A549 (cell line): ENCODE measurements around the gene PGM2L1. TPM values are rescaled to one million over a fixed set of nuclear protein-coding genes. Genes with fewer than 3 reads are reported as not detected.

Experiments
- ATAC-seq, 2 experiments: fragments of 200-7000 bp in 1 of 2; fragments of >200 bp in 1 of 2; cut with Nextera tagmentation in 1 of 2; cut with Tn5 transposase in 1 of 2; 3 replicates each; pipeline versions ENCODE4 v1.8.0 to v1.9.1; 2018 to 2020; ENCODE audit warnings: mild to moderate bottlenecking in 1 of 2, moderate library complexity in 1 of 2
- CTCF ChIA-PET: fragments of 300-600 bp; sonication (Branson Sonifier 250); formaldehyde crosslinking; extraction: SDS; loops from one replicate; lab custom pipeline; 2021; ENCODE audit warnings: antibody characterized with exemption, inconsistent platforms; lab: Yijun Ruan, JAX
- POLR2A ChIA-PET: fragments of 350-600 bp; formaldehyde crosslinking; extraction: SDS; loops from one replicate; lab custom pipeline; 2021; ENCODE audit warnings: antibody characterized with exemption, inconsistent platforms; lab: Yijun Ruan, JAX
- DNase-seq, 2 experiments: peaks; one replicate each; pipeline versions ENCODE4 v3.0.0 to v3.0.0-alpha.2; 2011 to 2016; ENCODE audit warnings: low read depth in 1 of 2, low spot score in 1 of 2
- FAIRE-seq: peaks from 2 replicates; lab custom pipeline; 2011; peaks lifted over from hg19 to GRCh38; lab: Jason Lieb, UNC
- H3K27ac ChIP-seq, 2 experiments: fragments of >200 bp; sonication (Bioruptor Twin); formaldehyde crosslinking; 3 replicates each; pipeline ENCODE4 v1.5.1; 2016 to 2017
- H3K4me1 ChIP-seq: fragments of >200 bp; sonication (Bioruptor Twin); formaldehyde crosslinking; 3 replicates; pipeline ENCODE4 v1.6.1; 2016
- H3K4me2 ChIP-seq: fragments of >200 bp; sonication (Bioruptor Twin); formaldehyde crosslinking; 3 replicates; pipeline ENCODE4 v1.6.1; 2016
- H3K4me3 ChIP-seq: fragments of >200 bp; sonication (Bioruptor Twin); formaldehyde crosslinking; 3 replicates; pipeline ENCODE4 v1.5.1; 2016
- H3K9me3 ChIP-seq: fragments of >200 bp; sonication (Bioruptor Twin); formaldehyde crosslinking; 3 replicates; pipeline ENCODE4 v1.6.1; 2016
- BCL3 ChIP-seq: fragments of >200 bp; sonication (Bioruptor Twin); formaldehyde crosslinking; IDR thresholded peaks from 3 replicates; pipeline ENCODE4 v1.6.1; 2016
- CBX2 ChIP-seq: fragments of 200-600 bp; sonication (generic); IDR thresholded peaks from 2 replicates; pipeline ENCODE4 v1.6.1; 2016; ENCODE audit warnings: low read depth, mild to moderate bottlenecking, borderline replicate concordance
- CBX8 ChIP-seq: fragments of 200-600 bp; sonication (generic); IDR thresholded peaks from 2 replicates; pipeline ENCODE4 v1.6.1; 2016
- CHD2 ChIP-seq: fragments of 150-350 bp; IDR thresholded peaks from 2 replicates; pipeline ENCODE4 v1.6.1; 2014; ENCODE audit warnings: low read length; ENCODE audit not compliant: partially characterized antibody
- EHMT2 ChIP-seq: fragments of 200-600 bp; sonication (generic); IDR thresholded peaks from 2 replicates; pipeline ENCODE4 v1.6.1; 2016; ENCODE audit warnings: antibody characterized with exemption, low read depth, mild to moderate bottlenecking, moderate library complexity
- ESRRA ChIP-seq: fragments of 150-350 bp; IDR thresholded peaks from 2 replicates; pipeline ENCODE4 v1.6.1; 2014; ENCODE audit warnings: mild to moderate bottlenecking, low read length, borderline replicate concordance
- FOSB ChIP-seq: fragments of 250-450 bp; sonication (Bioruptor Pico); IDR thresholded peaks from 2 replicates; pipeline ENCODE4 v1.5.0; 2020; ENCODE audit warnings: mild to moderate bottlenecking, moderate library complexity
- FOSL2 ChIP-seq, 2 experiments: fragments of 450-650 bp in 1 of 2; fragments of >200 bp in 1 of 2; sonication (Bioruptor Twin) in 1 of 2; formaldehyde crosslinking; IDR thresholded peaks; 2 replicates each; pipeline versions ENCODE4 v1.5.0 to v1.6.1; 2016 to 2020; ENCODE audit warnings: mild to moderate bottlenecking in 1 of 2, moderate library complexity in 1 of 2
- FOXS1 ChIP-seq: fragments of 250-450 bp; sonication (Bioruptor Pico); IDR thresholded peaks from 2 replicates; pipeline ENCODE4 v1.5.0; 2020; ENCODE audit warnings: mild to moderate bottlenecking, moderate library complexity
- GATA3 ChIP-seq: IDR thresholded peaks from 2 replicates; pipeline ENCODE4 v1.6.1; 2012; ENCODE audit warnings: borderline replicate concordance
- HDAC2 ChIP-seq: fragments of 200-600 bp; sonication (generic); IDR thresholded peaks from 2 replicates; pipeline ENCODE4 v1.6.1; 2016
- HES2 ChIP-seq: fragments of >200 bp; sonication (Bioruptor Twin); formaldehyde crosslinking; IDR thresholded peaks from 2 replicates; pipeline ENCODE4 v1.6.1; 2016
- HEYL ChIP-seq: fragments of 250-450 bp; sonication (Bioruptor Pico); IDR thresholded peaks from 2 replicates; pipeline ENCODE4 v1.8.0; 2021; ENCODE audit warnings: mild to moderate bottlenecking, moderate library complexity
- KDM1A ChIP-seq: fragments of 200-600 bp; sonication (generic); IDR thresholded peaks from 2 replicates; pipeline ENCODE4 v1.6.1; 2016; ENCODE audit warnings: low read depth, mild to moderate bottlenecking
- MAZ ChIP-seq: fragments of 150-350 bp; IDR thresholded peaks from 2 replicates; pipeline ENCODE4 v1.6.1; 2014; ENCODE audit warnings: antibody characterized with exemption, low read depth, low read length, borderline replicate concordance
- NPAS2 ChIP-seq: fragments of 250-450 bp; sonication (Bioruptor Pico); IDR thresholded peaks from 2 replicates; pipeline ENCODE4 v1.8.0; 2022; ENCODE audit warnings: mild to moderate bottlenecking, moderate library complexity, borderline replicate concordance
- NR3C1 ChIP-seq: fragments of >200 bp; sonication (Bioruptor Twin); formaldehyde crosslinking; IDR thresholded peaks from 3 replicates; pipeline ENCODE4 v1.6.1; 2017
- RAD21 ChIP-seq, 2 experiments: fragments of >200 bp in 1 of 2; sonication (Bioruptor Twin) in 1 of 2; formaldehyde crosslinking in 1 of 2; IDR thresholded peaks in 1 of 2; conservative IDR thresholded peaks in 1 of 2; 2 replicates in 1 of 2; 3 replicates in 1 of 2; pipeline ENCODE4 v1.6.1; 2012 to 2018; ENCODE audit warnings: inconsistent platforms in 1 of 2
- SREBF2 ChIP-seq: fragments of 450-650 bp; IDR thresholded peaks from 2 replicates; pipeline ENCODE4 v1.6.1; 2014; ENCODE audit warnings: mild to moderate bottlenecking, moderate library complexity
- TFCP2L1 ChIP-seq: fragments of 250-450 bp; sonication (Bioruptor Pico); IDR thresholded peaks from 2 replicates; pipeline ENCODE4 v1.5.0; 2021; ENCODE audit warnings: mild to moderate bottlenecking
- TP53 ChIP-seq: fragments of 250-450 bp; sonication (Bioruptor Pico); IDR thresholded peaks from 2 replicates; pipeline ENCODE4 v1.5.0; 2021; ENCODE audit warnings: mild to moderate bottlenecking, moderate library complexity
- ZC3H11A ChIP-seq: fragments of 450-650 bp; IDR thresholded peaks from 2 replicates; pipeline ENCODE4 v1.6.1; 2014; ENCODE audit warnings: antibody characterized with exemption, mild to moderate bottlenecking
- ZFP36 ChIP-seq: fragments of 450-650 bp; IDR thresholded peaks from 2 replicates; pipeline ENCODE4 v1.6.1; 2014; ENCODE audit warnings: borderline replicate concordance; ENCODE audit not compliant: partially characterized antibody
- ZNF302 ChIP-seq: fragments of 250-450 bp; sonication (Bioruptor Pico); IDR thresholded peaks from 2 replicates; pipeline ENCODE4 v1.9.0; 2021; ENCODE audit warnings: inconsistent platforms, mild to moderate bottlenecking, moderate library complexity
- WGBS: methylation state at CpG from one replicate; pipeline ENCODE4 v1.1.6; 2017; ENCODE audit errors: missing lambda C conversion rate; 5-methylcytosine and 5-hydroxymethylcytosine counted together
- polyA plus RNA-seq, 4 experiments: library from polyadenylated mRNA; depleted of rRNA in 3 of 4; stranded (reverse); fragments of >200 nt; fragmentation: RNase III in 1 of 4; extraction: RNeasy Plus Mini Kit Qiagen cat#74134 plus additional on column Dnase treatment in 1 of 4; gene quantifications; 2 replicates in 3 of 4; 3 replicates in 1 of 4; pipeline ENCODE4 v1.2.3, GENCODE V29; 2011 to 2017
- TF ChIP-seq, protein P1 (sequence below): fragments of 450-650 bp; IDR thresholded peaks from 2 replicates; pipeline ENCODE4 v1.6.1; 2014; ENCODE audit warnings: antibody characterized with exemption

The PGM2L1 gene
- polyA plus RNA-seq, 2 of the 4 experiments (the other 2 are of a cell fraction) = 21.8 to 23.5 TPM

- TF ChIP-seq MAZ = no peak
- no peak for TF ChIP-seq FOSL2 (IDR thresholded peaks at IDR 0.05)
- no peak for TF ChIP-seq FOSL2 (CRISPR knock-in tag; IDR thresholded peaks at IDR 0.05)
- TF ChIP-seq CBX2 = no peak
- no peak for TF ChIP-seq HEYL (CRISPR knock-in tag)
- TF ChIP-seq CBX8 = no peak
- no peak for TF ChIP-seq HDAC2
- no peak for TF ChIP-seq ZC3H11A
- TF ChIP-seq RAD21 (conservative IDR thresholded peaks at IDR 0.05 in 1 of 2, IDR thresholded peaks at IDR 0.05 in 1 of 2) = no peak
Observed at GRCh38 chr11:74438681-74439080, 40.4 kb upstream of the PGM2L1 start (continued).

DNA sequence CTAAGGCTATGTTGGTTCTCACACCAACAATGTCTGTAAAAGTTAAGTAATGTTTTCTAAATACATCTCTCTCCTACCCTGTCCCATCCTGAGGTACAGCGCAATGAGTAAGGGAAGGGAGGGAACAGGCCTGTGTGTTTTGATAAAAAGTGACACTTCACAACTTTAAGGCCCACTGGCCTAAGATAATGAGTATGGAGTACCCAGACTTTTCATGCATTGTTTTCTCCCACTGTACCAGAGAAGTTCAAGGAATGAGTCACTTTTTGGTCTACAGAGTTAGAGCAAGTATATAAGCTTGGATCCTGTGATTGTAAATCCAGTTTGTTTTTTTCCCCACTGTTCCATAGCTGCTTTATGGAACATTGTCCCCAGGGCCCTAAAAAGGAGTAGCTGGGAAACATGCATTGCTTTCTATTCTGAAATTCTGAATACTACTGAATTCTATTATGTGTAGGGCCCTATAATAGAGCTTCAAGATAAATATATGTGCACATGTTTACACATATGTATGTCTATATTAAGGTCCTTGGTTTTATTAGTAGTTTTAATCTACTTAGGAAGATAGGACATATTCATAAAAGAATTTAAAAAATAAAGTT, 39.3 kb upstream of the PGM2L1 start:
- peaks cover 11% of the 10 kb centered on the region; the same call in 1 of the 3 replicates for H3K9me3 ChIP-seq
- POLR2A ChIA-PET = no interaction called here
- FAIRE-seq (no peak), DNase-seq (no peak), ATAC-seq (peak in 1 of 2 experiments; percentile 23; a peak in 2 of 6 replicates)
- no peak overlapping the region for H3K4me3 ChIP-seq
- H3K4me1 ChIP-seq = peaks cover 26% of the 10 kb centered on the region
- WGBS = 93% methylated on average over 1 of the region's 1 CpG
- H3K4me2 ChIP-seq = 0 out of 3 replicates have a peak overlapping the region, but pooled peaks have one; percentile 6
- peak overlapping the region; percentile 17 to 34; a peak in 2 of 6 replicates for H3K27ac ChIP-seq
- CTCF ChIA-PET = interaction anchor here (1.0 to 19.2 kb wide), 8 partner anchors 9 to 474 kb away, joined by 3 to 331 read pairs (median 8); no protein-coding TSS in a partner anchor
- TF ChIP-seq TP53 = no peak
- TF ChIP-seq ESRRA = no peak
- no peak for TF ChIP-seq BCL3
- no peak for TF ChIP-seq SREBF2
- no peak for TF ChIP-seq FOSB (CRISPR knock-in tag)
- TF ChIP-seq CHD2 = no peak
- no peak for TF ChIP-seq NPAS2 (CRISPR knock-in tag)
- TF ChIP-seq, protein P1, sequence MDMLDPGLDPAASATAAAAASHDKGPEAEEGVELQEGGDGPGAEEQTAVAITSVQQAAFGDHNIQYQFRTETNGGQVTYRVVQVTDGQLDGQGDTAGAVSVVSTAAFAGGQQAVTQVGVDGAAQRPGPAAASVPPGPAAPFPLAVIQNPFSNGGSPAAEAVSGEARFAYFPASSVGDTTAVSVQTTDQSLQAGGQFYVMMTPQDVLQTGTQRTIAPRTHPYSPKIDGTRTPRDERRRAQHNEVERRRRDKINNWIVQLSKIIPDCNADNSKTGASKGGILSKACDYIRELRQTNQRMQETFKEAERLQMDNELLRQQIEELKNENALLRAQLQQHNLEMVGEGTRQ = no peak
- TF ChIP-seq TFCP2L1 (CRISPR knock-in tag) = no peak
- no peak for TF ChIP-seq ZNF302 (CRISPR knock-in tag)
- no peak for TF ChIP-seq GATA3

DNA sequence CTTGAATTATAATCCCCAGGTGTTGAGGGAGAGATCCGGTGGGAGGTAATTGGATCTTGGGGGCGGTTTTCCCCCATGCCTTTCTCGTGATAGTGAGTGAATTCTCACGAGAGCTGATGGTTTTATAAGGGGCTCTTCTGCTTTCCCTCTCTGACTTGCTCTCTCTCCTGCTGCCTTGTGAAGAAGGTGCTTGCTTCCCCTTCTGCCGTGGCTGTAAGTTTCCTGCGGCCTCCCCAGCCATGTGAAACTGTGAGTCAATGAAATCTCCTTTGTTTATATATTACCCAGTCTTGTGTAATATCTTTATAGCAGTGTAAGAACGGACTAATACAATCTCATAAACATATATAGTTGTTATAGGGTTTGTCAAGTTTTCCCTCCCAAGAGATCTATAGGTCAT, 36.3 kb upstream of the PGM2L1 start:
- ChIA-PET CTCF (interaction anchor here (1.1 to 7.1 kb wide), 4 partner anchors 8 to 47 kb away, joined by 3 to 73 read pairs (median 4); no protein-coding TSS in a partner anchor), POLR2A (no interaction called here)
- Histone ChIP-seq H3K4me1 (peaks cover 18% of the 10 kb centered on the region), H3K4me3 (no peak overlapping the region), H3K27ac (0 out of 6 replicates have a peak overlapping the region, but pooled peaks of 1 of the 2 experiments have one; percentile 27), H3K4me2 (no peak overlapping the region), H3K9me3 (no peaks in the 10 kb centered on the region)
- TF ChIP-seq, protein P1 = no peak
- no peak for TF ChIP-seq SREBF2
- no peak for TF ChIP-seq ZFP36
- TF ChIP-seq EHMT2 = no peak
- TF ChIP-seq NR3C1 = no peak
- TF ChIP-seq KDM1A = no peak
- TF ChIP-seq HES2 = no peak
- no peak for TF ChIP-seq FOXS1
- WGBS = 53% methylated on average over 7 of the region's 7 CpGs
- FAIRE-seq (no peak), DNase-seq (no peak), ATAC-seq (no peak)
